Measurements from ENCODE around the gene PIGZ.

Gene PIGZ

DNA sequence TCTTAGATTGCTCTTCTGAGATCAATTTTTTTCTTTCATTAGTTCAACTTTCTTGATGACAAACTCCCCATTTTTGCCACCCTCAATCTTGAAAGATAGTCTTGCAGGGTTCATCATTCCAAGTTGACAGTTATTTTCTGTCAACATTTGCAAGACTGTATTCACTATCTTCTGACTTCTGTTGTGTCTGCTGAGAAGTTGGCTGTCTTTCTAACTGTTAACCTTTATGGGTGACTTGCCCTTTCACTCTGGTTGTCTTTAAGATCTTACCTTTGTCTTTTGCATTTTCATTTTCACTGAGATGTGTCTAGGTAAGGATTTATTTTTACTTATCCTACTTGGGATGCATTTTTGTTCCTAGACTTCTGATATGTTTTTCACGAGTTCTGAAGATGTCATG is 14.6 kb upstream of the PIGZ start:
- DNase-seq (ENCODE audit: low read depth, low spot score), result no peak

GRCh38 chr3:196981657-196982056 is 13.0 kb upstream of the PIGZ start:
- no peak for DNase-seq (ENCODE audit: low read depth, low spot score)

DNA sequence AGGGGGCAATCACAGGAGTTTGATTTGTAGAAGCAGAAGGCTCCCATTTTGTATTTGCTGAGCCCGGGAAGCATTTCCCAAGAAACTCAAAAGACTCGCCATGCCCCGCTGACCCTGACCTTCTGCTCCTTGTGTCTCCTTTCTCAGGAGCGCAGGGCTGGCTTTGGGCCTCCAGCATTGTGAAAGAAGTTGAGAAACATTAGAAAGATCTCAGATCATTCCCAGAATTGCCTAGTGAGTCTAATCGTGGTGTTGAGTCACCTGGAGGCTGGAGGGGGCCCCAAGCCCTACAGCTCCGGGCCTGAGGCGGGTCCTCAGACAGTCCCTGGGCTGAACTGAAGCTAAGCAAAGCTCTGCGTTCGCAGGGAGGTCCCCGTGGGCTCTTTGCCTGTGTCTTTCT is 10.9 kb upstream of the PIGZ start:
- DNase-seq (ENCODE audit: low read depth, low spot score), result no peak

DNA sequence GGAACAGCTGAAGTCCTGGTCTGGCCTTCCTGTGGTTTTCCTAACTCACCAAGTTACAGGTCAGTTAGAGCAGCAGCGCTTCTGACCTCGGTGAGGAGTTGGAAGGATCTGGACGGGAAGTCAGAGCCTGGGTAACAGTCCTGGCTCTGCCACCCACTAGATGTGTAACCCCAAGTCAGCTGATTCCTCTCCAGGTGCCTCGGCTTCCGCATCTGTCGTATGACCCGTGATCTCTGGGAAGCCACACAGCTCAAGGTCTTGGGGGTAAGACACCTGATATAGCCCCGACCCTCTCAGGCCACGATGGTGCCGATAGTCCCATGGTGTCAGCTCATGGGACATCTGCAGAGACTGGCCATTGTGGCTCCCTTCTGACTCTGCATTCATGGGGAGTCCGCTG is 8.3 kb upstream of the PIGZ start:
- no peak for DNase-seq (ENCODE audit: low read depth, low spot score)

GRCh38 chr3:196975349-196975748 is 6.7 kb upstream of the PIGZ start:
- DNase-seq (ENCODE audit: low read depth, low spot score), result no peak

DNA sequence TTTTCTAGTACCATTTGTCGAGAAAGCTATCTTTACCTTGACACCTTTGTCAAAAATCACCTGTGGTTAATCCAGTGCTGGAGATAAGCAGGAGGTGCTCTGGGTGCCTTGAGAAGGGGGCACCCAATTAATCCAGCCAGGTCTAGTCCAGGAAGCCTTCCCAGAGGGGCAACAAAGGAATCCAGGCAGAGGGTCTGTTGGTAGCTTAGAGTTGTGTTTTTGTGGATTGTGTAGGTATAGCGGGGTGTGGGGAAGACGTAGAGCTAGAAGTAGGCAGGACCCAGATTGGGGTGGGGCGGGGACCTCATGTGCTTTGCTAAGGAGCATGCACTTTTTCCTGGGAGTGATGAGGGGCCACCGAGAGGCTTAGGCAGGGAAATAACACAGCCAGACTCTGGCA is 6.0 kb upstream of the PIGZ start:
- DNase-seq (ENCODE audit: low read depth, low spot score), result no peak

- DNase-seq (ENCODE audit: low read depth, low spot score), result no peak
Observed at GRCh38 chr3:196971094-196971698, 2.6 kb upstream of the PIGZ start.

- no peak for DNase-seq (ENCODE audit: low read depth, low spot score)
Observed at GRCh38 chr3:196970547-196971093, 2.0 kb upstream of the PIGZ start.

GRCh38 chr3:196969660-196970546 is 1.3 kb upstream of the PIGZ start:
- DNase-seq (ENCODE audit: low read depth, low spot score), result no peak

GRCh38 chr3:196969134-196969659 is 564 bp upstream of the PIGZ start:
- DNase-seq (ENCODE audit: low read depth, low spot score), result no peak

GRCh38 chr3:196967412-196968232 is 1.0 kb downstream of the PIGZ start:
- DNase-seq (ENCODE audit: low read depth, low spot score), result no peak

GRCh38 chr3:196966526-196967401 is 1.9 kb downstream of the PIGZ start:
- DNase-seq (ENCODE audit: low read depth, low spot score), result no peak

DNA sequence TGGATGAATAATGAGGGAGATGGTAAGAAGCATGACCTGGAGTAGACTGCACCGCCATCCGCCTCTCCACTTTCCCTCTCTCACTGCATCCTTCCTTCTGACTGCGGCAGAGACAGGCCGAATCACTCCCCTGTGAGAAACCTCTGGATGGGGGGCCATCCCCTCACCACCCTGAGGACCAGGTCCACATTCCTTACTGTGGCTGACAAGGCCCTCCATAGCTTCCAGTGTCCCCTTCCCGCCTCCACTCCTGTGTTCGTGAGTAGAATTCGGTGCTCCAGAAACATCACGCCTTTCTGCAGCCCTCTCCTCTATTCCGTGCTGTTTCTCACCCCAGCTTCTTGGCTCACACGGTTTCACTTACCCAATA is 2.8 kb downstream of the PIGZ start:
- no peak for DNase-seq (ENCODE audit: low read depth, low spot score)

- DNase-seq (ENCODE audit: low read depth, low spot score), result no peak
Observed at GRCh38 chr3:196965112-196965803, 3.4 kb downstream of the PIGZ start.

DNA sequence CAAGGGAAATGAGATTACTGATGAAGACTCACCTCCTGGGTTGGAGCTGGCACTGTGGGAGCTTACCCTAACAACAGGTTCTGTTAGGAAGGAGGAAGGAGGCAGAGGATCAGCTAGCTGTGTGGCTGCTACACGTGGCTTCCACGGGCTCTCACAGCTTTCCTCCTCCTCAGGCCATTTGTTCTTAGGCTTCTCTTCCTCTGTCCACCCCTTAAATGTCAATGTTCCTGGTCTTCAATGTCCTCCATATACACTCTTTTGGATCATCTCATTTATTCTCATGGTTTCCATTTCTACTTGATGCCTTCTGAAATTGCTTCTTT is 5.0 kb downstream of the PIGZ start:
- DNase-seq (ENCODE audit: low read depth, low spot score), result no peak

DNA sequence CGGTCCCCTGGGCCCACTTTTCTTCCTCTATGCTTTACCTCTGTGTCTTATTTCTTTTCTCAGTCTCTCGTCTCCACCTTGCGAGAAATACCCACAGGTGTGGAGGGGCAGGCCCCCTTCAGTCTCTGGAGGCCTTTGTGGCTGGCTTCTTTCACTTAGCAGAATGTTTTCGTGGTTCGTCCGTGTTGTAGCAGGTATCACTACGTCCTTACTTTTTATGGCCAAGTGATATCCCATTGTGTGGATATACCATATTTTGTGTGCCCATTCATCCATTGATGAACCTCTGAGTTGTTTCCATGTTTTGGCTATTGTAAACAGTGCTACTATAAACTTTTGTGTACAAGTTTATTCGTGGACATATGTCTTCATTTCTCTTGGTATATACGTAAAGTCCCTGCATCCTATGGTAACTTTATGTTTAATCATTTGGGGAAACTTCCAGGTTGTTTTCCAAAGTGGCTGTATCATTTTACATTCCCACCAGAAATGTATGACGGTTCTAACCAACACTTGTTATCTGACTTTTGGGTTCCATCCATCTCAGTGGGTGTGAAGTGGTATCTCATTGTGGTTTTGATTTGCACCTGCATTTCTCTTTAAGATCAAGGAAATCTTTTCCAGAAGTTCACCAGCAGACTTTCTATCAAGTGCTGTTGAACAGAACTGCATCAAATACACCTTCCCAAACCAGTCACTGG is 5.6 kb downstream of the PIGZ start:
- no peak for DNase-seq (ENCODE audit: low read depth, low spot score)

- no peak for DNase-seq (ENCODE audit: low read depth, low spot score)
Observed at GRCh38 chr3:196962108-196962929, 6.3 kb downstream of the PIGZ start.

DNA sequence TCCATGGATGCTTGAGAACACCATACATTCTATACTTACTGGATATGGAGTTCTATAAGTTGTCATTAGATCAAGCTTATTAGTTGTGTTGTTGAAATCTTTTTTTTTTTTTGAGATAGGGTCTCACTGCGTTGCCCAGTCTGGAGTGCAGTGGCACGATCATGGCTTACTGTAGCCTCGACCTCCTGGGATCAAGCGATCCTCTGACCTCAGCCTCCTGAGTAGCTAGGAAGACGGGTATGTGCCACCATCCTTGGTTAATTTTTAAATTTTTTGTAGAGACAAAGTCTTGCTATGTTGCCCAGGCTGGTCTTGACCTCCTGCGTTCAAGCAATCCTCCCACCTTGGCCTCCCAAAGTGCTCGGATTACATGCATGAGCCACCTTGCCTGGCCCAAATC is 13.8 kb downstream of the PIGZ start:
- DNase-seq (ENCODE audit: low read depth, low spot score), result no peak

DNA sequence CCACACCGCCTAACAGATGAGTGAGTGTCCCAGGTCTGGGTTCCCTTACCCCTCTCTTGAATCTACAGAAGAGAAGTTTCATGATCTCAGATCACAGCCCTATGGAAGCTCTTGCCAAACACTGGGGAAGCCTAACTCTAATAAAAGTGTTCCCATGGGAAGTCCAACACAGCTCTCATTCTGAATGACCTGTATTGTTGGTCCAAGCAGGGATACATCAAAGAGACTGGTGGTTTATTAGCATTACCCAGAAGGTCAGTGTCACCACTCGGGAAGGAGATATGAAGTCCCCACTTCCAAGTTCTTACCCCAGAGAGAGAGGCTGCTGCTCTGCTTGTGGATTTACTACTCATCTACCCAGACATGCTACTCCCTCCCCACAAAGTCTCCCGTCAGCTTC is 17.3 kb downstream of the PIGZ start:
- no peak for DNase-seq (ENCODE audit: low read depth, low spot score)

All from iPS DF 19.7 (cell line).